NCI-H1694 treated with DMSO at 0.1 percent for 48 hours (cell line): ENCODE measurements around the gene CHST14.

ENCODE experiments used
- DNase-seq: peaks from one replicate; lab custom pipeline; 2025; lab: John Stamatoyannopoulos, UW

Gene CHST14, protein sequence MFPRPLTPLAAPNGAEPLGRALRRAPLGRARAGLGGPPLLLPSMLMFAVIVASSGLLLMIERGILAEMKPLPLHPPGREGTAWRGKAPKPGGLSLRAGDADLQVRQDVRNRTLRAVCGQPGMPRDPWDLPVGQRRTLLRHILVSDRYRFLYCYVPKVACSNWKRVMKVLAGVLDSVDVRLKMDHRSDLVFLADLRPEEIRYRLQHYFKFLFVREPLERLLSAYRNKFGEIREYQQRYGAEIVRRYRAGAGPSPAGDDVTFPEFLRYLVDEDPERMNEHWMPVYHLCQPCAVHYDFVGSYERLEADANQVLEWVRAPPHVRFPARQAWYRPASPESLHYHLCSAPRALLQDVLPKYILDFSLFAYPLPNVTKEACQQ

GRCh38 chr15:40470423-40471104 is at the start of gene CHST14:
CHST14 (plus strand) TSS chr15:40470984; CDS start chr15:40471214, 230 bp downstream.
- DNase-seq, result peak; percentile 28

DNA sequence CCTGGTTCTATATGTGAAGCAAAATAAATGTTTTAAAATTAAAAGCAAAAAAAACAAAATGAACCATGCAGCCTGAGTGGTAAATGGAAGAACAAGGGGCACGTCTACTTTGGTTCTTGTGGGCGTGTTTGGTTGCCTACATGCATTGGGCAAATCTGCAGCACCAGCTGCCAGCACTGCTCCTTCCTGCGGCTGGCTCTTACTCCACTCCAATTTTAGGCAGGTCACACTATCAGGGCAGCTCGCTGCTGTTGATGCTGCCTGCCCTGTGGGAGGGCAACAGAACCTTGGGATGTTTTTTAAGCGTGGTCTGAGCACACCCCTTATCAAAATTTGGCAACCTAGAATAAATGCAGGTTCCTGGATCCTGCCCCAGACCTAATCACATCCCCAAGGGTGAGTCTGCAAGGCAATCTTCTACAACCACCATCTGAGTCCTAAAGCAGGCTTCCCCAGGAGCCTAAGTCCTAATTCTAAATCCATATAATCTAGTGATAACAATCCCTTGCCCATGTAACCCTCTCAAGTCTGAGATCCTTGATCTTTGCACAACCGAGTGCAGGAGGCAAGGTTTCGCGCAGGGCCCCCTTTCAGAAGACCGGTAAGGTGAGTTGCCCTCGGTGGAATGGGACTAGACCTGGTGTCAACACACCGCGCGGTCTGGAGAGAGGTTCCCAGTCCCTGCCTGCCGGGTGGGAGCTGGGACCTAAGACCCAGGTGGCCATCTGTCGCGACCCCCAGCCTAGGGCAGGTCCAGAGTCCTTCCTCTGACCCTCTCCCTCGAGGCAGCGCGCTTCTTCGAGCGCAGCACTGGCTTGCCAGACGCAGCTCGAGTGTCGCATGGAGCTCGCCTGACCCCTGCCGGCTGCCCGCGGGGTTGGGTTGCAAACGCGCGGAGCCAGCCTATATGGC is 49.3 kb upstream of the CHST14 start:
- DNase-seq, result peak; percentile 43

- DNase-seq, result no peak
These were observed 46.2 kb upstream of the CHST14 start for GRCh38 chr15:40424483-40425115.

DNA sequence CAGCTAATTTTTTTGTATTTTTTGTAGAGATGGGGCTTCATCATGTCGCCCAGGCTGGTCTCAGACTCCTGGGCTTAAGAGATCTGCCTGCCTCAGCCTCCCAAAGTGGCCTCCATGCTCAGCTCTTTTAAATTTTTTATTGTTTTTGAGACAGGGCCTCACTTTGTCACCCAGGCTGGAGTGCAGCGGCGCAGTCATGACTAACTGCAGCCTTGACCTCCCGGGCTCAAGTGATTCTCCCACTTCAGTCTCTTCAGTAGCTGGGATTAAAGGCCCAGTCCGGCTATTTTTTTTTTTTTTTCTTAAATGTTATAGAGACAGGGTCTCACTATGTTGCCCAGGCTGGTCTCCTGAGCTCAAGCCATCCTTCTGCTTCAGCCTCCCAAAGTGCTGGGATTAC is 45.1 kb upstream of the CHST14 start:
- DNase-seq, result no peak

- DNase-seq, result no peak
These were observed 43.6 kb upstream of the CHST14 start for GRCh38 chr15:40427188-40427587.

GRCh38 chr15:40428185-40428584 is 42.6 kb upstream of the CHST14 start:
- no peak for DNase-seq

GRCh38 chr15:40429068-40429710 is 41.6 kb upstream of the CHST14 start:
- no peak for DNase-seq

- no peak for DNase-seq
These were observed 40.4 kb upstream of the CHST14 start for GRCh38 chr15:40430271-40430805.

- no peak for DNase-seq
These were observed 35.6 kb upstream of the CHST14 start for GRCh38 chr15:40435023-40435709.

GRCh38 chr15:40435710-40436089 is 35.1 kb upstream of the CHST14 start:
- DNase-seq, result no peak

DNA sequence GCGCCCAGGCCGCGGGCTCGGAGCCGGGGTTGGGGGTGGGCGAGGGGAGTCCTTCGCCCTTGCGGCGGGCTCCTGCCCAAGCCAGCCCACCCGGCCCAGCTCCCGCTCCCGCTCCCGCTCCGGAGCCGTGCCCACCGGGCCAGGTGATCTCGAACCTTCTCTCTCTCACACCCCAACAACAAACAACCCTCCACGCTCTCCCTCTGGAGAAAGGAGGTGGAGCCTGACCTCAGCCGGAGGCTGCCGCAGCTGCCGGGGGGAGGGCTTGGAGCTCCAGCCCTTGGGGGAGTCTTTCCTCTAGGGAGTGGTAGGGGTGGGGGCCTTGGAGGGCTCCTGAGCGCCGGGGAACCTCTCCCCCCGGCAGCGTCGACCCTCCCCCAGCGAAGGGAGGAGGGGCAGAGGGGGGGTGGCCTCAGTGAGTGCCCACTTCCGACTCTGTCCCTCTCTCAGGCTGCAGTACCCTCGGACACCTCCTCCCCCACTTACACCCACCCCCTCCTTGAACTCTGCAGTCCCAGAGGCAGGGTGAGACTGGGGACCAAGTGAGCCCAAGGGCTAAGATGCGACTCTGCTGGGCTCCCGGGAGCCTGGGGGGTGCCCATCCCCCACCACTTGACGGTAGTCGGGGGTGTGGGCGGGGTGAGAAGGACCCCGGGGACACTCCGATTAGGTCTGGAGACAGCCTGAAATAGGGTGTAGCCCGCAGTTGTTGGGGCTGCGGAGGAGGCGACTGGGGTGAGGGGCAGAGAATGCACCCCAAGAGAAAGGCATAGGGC is 34.5 kb upstream of the CHST14 start:
- DNase-seq, result no peak

- DNase-seq, result no peak
These were observed 33.7 kb upstream of the CHST14 start for GRCh38 chr15:40436892-40437751.

DNA sequence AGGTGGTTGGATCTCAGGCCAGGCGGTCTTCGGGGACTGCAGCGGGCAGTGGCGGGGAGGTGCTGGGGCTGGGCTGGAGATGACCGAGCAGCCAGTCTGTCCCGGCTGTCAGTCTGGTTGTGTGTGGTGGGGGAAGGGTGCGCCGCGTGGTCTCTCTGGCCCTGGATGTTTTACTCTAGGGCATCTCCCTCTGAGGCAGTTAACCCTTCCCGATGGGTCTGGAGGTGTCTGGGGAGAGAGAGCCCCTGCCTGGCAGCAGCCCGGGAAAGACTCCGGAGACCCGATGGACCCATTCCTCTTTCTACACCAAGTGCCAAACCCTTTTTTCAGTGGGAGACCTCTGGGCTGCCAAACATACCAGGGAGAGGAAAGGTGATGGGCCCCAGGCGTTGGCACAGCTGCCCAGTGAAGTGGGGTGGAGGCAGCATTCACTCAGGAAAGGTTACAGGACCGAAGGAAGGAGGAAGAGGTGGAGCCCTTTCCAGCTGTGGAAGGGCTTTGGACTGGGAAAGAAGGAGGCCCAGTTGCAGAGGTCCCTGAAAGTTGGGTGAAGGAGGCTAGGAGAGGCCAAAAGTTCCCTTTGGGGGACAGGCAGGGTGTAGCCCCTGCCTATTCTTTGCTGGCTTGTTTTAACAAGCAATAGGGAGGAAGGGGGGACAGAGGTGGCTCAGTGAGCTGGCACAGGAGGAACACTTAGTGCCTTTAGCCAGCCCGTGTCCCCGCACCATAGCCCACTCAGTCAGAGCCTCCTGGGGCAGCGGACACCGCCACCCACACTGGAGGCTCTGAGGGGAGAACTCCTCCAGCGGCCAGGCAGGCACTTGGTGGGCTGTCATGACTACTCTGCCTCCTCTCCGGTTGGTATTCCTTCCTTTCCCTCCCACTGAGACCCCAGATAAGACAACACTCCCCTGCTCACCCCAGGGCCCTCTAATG is 32.8 kb upstream of the CHST14 start:
- DNase-seq, result no peak

GRCh38 chr15:40438712-40439111 is 32.1 kb upstream of the CHST14 start:
- DNase-seq, result no peak

DNA sequence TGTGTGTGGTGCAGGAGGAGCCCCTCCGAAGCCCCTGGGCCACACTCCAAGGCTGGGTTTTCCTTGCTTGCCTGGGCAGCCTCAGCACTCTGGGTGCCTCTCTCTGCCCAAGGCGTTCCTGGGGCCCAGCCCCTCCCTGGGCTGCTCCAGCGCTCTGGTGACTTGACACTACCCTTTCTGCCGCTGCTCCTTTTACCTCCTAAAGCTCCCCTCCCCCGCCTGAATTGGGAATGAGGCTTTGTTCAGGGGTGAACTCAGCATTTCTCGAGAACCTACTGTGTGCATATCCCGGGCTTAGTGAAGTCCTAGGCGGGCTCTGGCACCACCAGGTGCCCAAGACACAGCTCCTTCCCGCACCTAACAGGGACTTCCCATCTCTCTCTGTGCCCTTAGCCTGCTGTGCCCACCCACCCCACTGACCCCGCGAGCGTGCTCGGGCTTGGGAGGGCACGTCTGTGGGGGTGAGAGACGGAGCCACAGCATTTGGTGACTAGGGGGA is 31.3 kb upstream of the CHST14 start:
- no peak for DNase-seq

GRCh38 chr15:40439960-40440742 is 30.6 kb upstream of the CHST14 start:
- no peak for DNase-seq
